T-cell (primary cell): Measurements from ENCODE around the gene TNNI3. TPM values are rescaled to one million over a fixed set of nuclear protein-coding genes. Genes with fewer than 3 reads are reported as not detected.

ENCODE experiments used
- ATAC-seq, 4 experiments: fragments of 200-7000 bp in 3 of 4; fragments of 150-1000 bp in 1 of 4; cut with Tn5 transposase; replicated peaks in 1 of 4; 1 replicate in 3 of 4; 2 replicates in 1 of 4; pipeline ENCODE4 v1.10.0; 2021; ENCODE audit warnings: moderate library complexity in 3 of 4, mild to moderate bottlenecking in 2 of 4, moderate number of reproducible peaks in 1 of 4
- CTCF ChIA-PET, 2 donors: fragments of 300-600 bp; sonication (Branson Sonifier 250); formaldehyde crosslinking; loops; one replicate each; lab custom pipeline; 2022; ENCODE audit warnings: antibody characterized with exemption in 2 of 2; lab: Charles Lee
- POLR2A ChIA-PET, 2 donors: fragments of 300-600 bp; sonication (Branson Sonifier 250); formaldehyde crosslinking; loops; one replicate each; lab custom pipeline; 2022; ENCODE audit warnings: antibody characterized with exemption in 2 of 2; lab: Charles Lee
- DNase-seq, 35 experiments: peaks; one replicate each; pipeline versions ENCODE4 v3.0.0 to v3.0.0-alpha.2; 2013 to 2023
- H3K27ac ChIP-seq: one replicate; pipeline ENCODE4 v1.5.1; 2013; ENCODE audit warnings: low read length
- H3K27me3 ChIP-seq, 2 experiments: replicated peaks in 1 of 2; 1 replicate in 1 of 2; 2 replicates in 1 of 2; pipeline versions ENCODE4 v1.6.1 to v1.7.0; 2013; ENCODE audit warnings: low read length in 1 of 2, mixed read lengths in 1 of 2; ENCODE audit not compliant: control insufficient read depth in 2 of 2, insufficient read depth in 2 of 2; ENCODE audit errors: extremely low read depth in 1 of 2
- H3K36me3 ChIP-seq, 2 donors: 1 replicate in 1 of 2; 2 replicates in 1 of 2; pipeline versions ENCODE4 v1.6.1 to v1.7.0; 2013; ENCODE audit warnings: low read length in 1 of 2; ENCODE audit not compliant: control insufficient read depth in 2 of 2, insufficient read depth in 1 of 2; ENCODE audit errors: extremely low read depth in 1 of 2
- H3K4me1 ChIP-seq, 2 experiments: 1 replicate in 1 of 2; 2 replicates in 1 of 2; pipeline versions ENCODE4 v1.6.1 to v1.7.0; 2013; ENCODE audit warnings: low read length in 2 of 2, mixed read lengths in 1 of 2; ENCODE audit not compliant: insufficient read depth in 2 of 2, control insufficient read depth in 1 of 2; ENCODE audit errors: extremely low read depth in 1 of 2
- H3K4me3 ChIP-seq, 2 donors: 1 replicate in 1 of 2; 2 replicates in 1 of 2; pipeline versions ENCODE4 v1.5.1 to v1.7.0; 2013; ENCODE audit warnings: mild to moderate bottlenecking in 2 of 2, low read length in 1 of 2, moderate library complexity in 1 of 2; ENCODE audit not compliant: control insufficient read depth in 1 of 2; ENCODE audit errors: extremely low read depth in 1 of 2
- H3K9me3 ChIP-seq: 2 replicates; pipeline ENCODE4 v1.7.0; 2013
- H3K27ac Mint-ChIP-seq, 2 donors: one replicate each; pipeline ENCODE4 v1.8.0; 2020 to 2021; ENCODE audit warnings: mild to moderate bottlenecking in 2 of 2, mixed read lengths in 2 of 2
- H3K27me3 Mint-ChIP-seq, 2 donors: one replicate each; pipeline ENCODE4 v1.8.0; 2021 to 2022; ENCODE audit warnings: mixed read lengths in 2 of 2
- H3K36me3 Mint-ChIP-seq: one replicate; pipeline ENCODE4 v1.8.0; 2021; ENCODE audit warnings: mixed read lengths
- H3K4me1 Mint-ChIP-seq, 3 donors: one replicate each; pipeline ENCODE4 v1.8.0; 2020 to 2022; ENCODE audit warnings: mixed read lengths in 3 of 3, mild to moderate bottlenecking in 1 of 3
- H3K4me3 Mint-ChIP-seq, 3 donors: one replicate each; pipeline ENCODE4 v1.8.0; 2020 to 2022; ENCODE audit warnings: mild to moderate bottlenecking in 3 of 3, mixed read lengths in 3 of 3, moderate library complexity in 3 of 3
- H3K9me3 Mint-ChIP-seq, 3 donors: one replicate each; pipeline ENCODE4 v1.8.0; 2020 to 2022; ENCODE audit warnings: mixed read lengths in 3 of 3
- WGBS: methylation state at CpG from one replicate; pipeline ENCODE4 v1.1.5; 2013; ENCODE audit warnings: missing lambda C conversion rate; ENCODE audit not compliant: insufficient coverage; 5-methylcytosine and 5-hydroxymethylcytosine counted together
- total RNA-seq, 35 experiments: library from RNA in 6 of 35; stranded (reverse) in 6 of 35; fragments of 120-200 nt in 1 of 35; gene quantifications; one replicate each; pipeline versions ENCODE4 v1.2.1 to v1.2.4 and lab custom pipeline; 2013 to 2026

The TNNI3 gene
- total RNA-seq, 5 donors from 2014 or later (not counting 1 experiment from before 2014, with no cell fraction given): not detected

DNA sequence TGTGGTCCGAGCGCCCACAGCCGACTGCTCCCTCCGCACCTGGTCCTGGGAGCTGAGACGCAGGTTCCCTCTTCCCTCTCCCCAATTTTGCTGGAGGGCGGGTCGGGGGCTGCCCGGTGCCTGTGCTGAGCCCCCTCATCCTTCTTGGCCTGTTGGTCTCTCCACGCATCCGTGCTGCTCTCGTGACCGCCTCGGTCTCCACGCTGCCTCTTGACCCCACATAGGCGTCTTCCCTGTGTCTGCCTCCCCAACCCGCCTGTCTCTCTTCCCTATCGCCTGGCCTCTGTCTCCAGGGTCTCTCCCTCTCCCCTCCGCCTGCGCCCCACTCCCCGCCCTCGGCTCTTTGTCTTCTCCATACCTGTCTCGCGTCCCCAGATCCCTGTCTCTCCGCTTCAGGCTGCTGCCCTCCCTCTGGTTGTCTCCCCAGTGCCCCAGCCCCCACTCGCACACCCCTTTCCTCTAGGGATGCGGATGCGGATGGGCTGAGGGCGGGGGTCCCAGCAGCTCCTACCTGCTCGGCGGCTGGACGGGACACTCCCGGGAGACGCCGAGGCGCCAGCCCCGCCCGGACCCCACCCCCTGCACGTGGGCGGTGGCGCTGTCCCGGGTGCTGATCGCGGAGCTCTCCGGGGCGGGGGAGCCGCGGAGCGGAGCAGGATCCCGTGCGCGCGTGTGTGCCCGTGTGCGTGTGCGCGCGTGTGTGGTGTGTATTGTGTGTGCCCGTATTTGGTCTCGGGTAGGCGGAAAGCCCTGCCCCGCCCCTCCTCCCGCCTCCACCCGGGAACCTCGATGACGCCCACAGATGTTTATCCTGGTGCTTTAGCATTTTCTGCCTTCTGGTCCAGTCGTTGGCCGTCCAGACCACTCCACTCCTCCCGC lies 22.3 kb upstream of the TNNI3 start, which contains the start of gene SYT5:
TSS of gene SYT5 (minus strand) at position 684 of the 879 bp plus-strand sequence. CDS start 1,248 bp downstream, outside the sequence.
- POLR2A ChIA-PET: interaction anchor here in 1 of 2 donors (0.5 kb wide), 1 partner anchor 17 kb away, joined by 7 read pairs; no protein-coding TSS in a partner anchor

DNA sequence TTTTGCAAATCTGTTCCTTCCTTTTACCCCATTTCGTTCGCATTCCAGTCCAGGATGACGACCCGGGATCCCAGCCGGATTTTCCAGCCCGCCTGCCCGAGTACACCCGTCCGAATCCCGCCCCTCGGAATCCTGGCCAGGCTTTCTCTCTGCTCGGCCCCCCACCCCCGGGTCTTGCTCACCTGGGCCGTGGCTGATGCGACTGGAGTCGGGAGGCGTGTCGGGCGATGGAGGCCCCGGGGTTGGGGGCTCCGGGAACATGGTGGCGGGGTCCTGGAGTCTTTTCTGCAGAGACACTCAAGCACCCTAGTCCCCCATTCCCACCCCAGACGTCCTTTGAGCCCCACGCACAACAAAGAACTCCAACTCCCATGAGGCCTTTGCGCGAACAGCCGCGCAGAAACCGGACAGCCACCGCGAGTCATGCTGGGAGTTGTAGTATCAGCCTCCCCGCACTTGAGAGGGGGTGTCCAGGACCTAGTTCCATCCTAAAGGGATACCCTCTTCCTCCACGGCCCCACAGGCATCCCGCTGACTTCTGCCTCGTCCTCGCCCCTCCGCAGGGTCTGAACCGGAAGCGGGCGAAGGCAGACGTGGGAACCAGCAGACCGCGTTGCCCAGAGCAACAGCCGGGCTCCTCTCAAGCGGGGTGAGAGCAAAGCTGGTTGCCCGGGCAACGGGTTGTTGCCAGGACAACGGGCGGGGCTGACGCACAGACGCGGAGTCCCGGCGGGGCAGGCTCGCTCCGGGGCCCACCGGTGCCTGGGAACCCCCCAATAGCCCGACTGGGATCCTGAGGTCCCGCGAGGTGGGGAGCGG lies 21.5 kb upstream of the TNNI3 start:
- ChIA-PET POLR2A (interaction anchor here in 1 of 2 donors (0.5 kb wide), 1 partner anchor 16 kb away, joined by 7 read pairs; no protein-coding TSS in a partner anchor), CTCF (no interaction called here)
- Mint-ChIP-seq H3K36me3 (no peaks in the 10 kb centered on the region), H3K27ac (peak overlapping the region in 1 of 2 donors; percentile 15), H3K4me3 (peak overlapping the region; percentile 62 to 81 (median 74)), H3K27me3 (peaks cover 47 to 81% of the 10 kb centered on the region in 2 donors), H3K9me3 (no peaks in the 10 kb centered on the region), H3K4me1 (peaks cover 22 to 31% (median 27%) of the 10 kb centered on the region in 3 donors)
- H3K4me3 ChIP-seq: peak overlapping the region; percentile 43 to 58
- H3K9me3 ChIP-seq: no peaks in the 10 kb centered on the region
- ATAC-seq (peak; percentile 80 to 89 (median 83)), DNase-seq (peak; percentile 66 to 98 (median 95))
- peak overlapping the region; percentile 49 for H3K27ac ChIP-seq
- H3K36me3 ChIP-seq: no peaks in the 10 kb centered on the region
- WGBS: 5% methylated on average over 57 of the region's 61 CpGs
- peaks cover 3 to 95% of the 10 kb centered on the region in 2 experiments for H3K27me3 ChIP-seq
- H3K4me1 ChIP-seq: peaks cover 0 to 35% of the 10 kb centered on the region in 2 experiments

More for the DNA sequence above, 22.3 kb upstream of the TNNI3 start, which contains the start of gene SYT5:
- CTCF ChIA-PET: no interaction called here
- DNase-seq (peak in 33 of 35 experiments; percentile 21 to 77 (median 51)), ATAC-seq (peak; percentile 36 to 66 (median 60))
- Histone ChIP-seq H3K36me3 (no peaks in the 10 kb centered on the region), H3K4me1 (peaks cover 0 to 27% of the 10 kb centered on the region in 2 experiments), H3K4me3 (peak within 1 kb of the TSS; percentile 43 to 58), H3K27me3 (peaks cover 3 to 90% of the 10 kb centered on the region in 2 experiments), H3K27ac (peak within 1 kb of the TSS; percentile 49), H3K9me3 (no peaks in the 10 kb centered on the region)
- 3% methylated on average over 52 of the region's 68 CpGs for WGBS
- Mint-ChIP-seq H3K4me3 (peak within 1 kb of the TSS; percentile 62 to 81 (median 74)), H3K27me3 (peaks cover 40 to 78% of the 10 kb centered on the region in 2 donors), H3K27ac (peak within 1 kb of the TSS in 1 of 2 donors; percentile 15), H3K9me3 (no peaks in the 10 kb centered on the region), H3K36me3 (no peaks in the 10 kb centered on the region), H3K4me1 (peaks cover 16 to 25% (median 23%) of the 10 kb centered on the region in 3 donors)

DNA sequence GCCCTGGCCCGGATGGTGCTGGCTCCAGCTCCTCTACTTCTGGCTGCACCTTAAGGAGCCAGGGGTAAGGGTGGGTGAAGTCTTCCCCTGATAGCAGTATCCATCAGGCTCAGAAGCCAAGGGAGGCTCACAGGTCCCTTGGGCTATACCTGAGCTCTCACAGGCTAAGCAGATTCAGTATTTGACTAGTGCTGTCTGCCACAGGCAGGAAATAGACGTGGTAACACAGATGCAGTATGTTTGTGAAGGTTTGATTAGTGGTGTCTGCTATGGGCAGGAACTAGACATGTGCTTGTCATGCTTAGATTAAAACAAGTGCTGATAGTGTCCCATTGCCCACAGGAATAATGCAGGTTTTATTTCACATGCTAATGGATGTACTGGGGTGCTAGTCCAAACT lies 18.5 kb upstream of the TNNI3 start:
- peaks cover 28 to 42% (median 39%) of the 10 kb centered on the region in 3 donors for H3K4me1 Mint-ChIP-seq
- ATAC-seq: no peak

DNA sequence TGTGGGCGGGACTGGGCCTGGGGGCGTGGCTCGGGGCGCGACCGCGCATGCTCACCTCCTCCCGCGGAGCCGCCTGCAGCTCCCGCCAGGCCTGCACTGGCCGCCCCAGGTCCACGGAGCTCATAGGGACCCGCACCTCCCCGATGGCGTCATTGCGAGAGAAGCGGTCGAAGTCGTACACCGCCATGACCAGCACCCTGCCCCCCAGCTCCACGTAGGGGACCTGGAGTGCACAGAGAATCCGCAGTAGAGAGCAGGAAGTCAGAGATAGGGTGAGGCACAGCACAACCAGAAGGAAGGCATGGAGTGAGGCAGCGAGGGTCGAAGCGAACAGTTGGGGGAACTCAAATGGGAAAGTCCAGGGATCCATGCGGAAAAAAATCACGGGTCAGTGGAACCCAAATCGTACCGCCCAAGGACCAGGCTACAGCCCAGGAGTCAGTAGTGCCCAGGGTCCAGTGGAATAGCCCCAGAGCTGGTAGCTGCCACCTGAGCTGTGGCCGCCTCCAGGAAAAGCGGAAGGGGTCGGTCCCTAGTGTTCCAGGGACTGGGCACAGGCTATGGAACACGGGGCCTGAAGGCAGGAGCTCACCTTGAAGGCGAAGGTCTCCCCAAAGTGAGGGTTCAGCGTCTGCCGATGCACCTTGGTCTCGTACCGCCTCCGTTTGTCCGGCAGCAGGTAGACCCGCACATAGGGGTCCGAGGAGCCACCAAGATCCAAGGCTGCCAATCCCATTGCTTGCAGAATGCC lies 17.8 kb upstream of the TNNI3 start:
- H3K9me3 Mint-ChIP-seq: no peaks in the 10 kb centered on the region
- no peaks in the 10 kb centered on the region for H3K36me3 Mint-ChIP-seq
- H3K4me3 ChIP-seq: no peak overlapping the region
- no peak overlapping the region for H3K4me3 Mint-ChIP-seq
- H3K36me3 ChIP-seq: no peaks in the 10 kb centered on the region
- H3K27ac ChIP-seq: no peak overlapping the region
- WGBS: 75% methylated on average over 43 of the region's 43 CpGs
- ATAC-seq (no peak), DNase-seq (no peak)
- H3K27ac Mint-ChIP-seq: no peak overlapping the region
- H3K27me3 Mint-ChIP-seq: peaks cover 61 to 84% of the 10 kb centered on the region in 2 donors
- H3K27me3 ChIP-seq: peaks cover 9 to 93% of the 10 kb centered on the region in 2 experiments
- H3K4me1 Mint-ChIP-seq: peaks cover 25 to 35% (median 34%) of the 10 kb centered on the region in 3 donors
- H3K9me3 ChIP-seq: no peaks in the 10 kb centered on the region
- peaks cover 2 to 43% of the 10 kb centered on the region in 2 experiments for H3K4me1 ChIP-seq
- POLR2A ChIA-PET: no interaction called here
- CTCF ChIA-PET: interaction anchor here in 1 of 2 donors (0.6 kb wide), 1 partner anchor 15 kb away, joined by 3 read pairs; no protein-coding TSS in a partner anchor

More for the DNA sequence above, 18.5 kb upstream of the TNNI3 start:
- Mint-ChIP-seq H3K9me3 (no peaks in the 10 kb centered on the region), H3K4me3 (no peak overlapping the region), H3K27me3 (peaks cover 60 to 84% of the 10 kb centered on the region in 2 donors), H3K27ac (no peak overlapping the region), H3K36me3 (no peaks in the 10 kb centered on the region)
- no peaks in the 10 kb centered on the region for H3K36me3 ChIP-seq
- no peak overlapping the region for H3K4me3 ChIP-seq
- H3K4me1 ChIP-seq: peaks cover 2 to 49% of the 10 kb centered on the region in 2 experiments
- H3K27me3 ChIP-seq: peaks cover 7 to 93% of the 10 kb centered on the region in 2 experiments
- WGBS: 33% methylated on average over 2 of the region's 2 CpGs
- CTCF ChIA-PET: no interaction called here
- DNase-seq: peak in 1 of 35 experiments; percentile 30
- no peaks in the 10 kb centered on the region for H3K9me3 ChIP-seq
- POLR2A ChIA-PET: no interaction called here
- no peak overlapping the region for H3K27ac ChIP-seq

DNA sequence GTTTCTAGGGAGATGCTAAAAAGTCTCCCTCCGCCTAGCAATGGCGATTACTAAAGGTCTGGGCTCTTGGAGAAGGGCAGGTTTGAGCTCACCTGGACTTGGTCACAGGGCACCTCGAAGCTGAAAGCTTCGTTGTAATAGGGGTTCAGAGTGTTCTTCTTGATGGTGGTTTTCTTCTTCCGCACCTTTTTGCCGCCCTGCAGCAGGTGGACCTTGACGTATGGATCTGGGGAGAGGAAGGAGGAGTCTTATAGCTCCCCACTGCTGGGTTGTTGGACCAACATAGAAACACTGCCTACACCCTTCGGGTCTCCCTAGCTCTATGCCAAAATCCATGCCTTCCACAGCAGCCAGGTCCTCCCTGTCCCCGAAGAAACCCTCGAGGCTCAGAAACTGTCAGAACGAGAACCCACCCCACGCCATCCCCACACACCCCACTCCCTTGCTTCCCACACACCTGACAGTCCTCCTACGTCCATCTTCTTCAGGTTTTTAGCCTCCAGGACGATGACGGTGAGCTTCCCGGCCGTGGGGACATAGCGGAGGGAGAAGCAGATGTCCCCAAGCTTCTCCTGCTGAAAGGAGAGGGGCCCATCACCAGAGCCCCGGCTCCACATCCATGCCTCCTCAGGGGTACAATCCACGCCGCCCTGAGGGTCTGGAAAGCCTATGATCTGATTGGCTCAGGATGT lies 17.0 kb upstream of the TNNI3 start:
- ChIA-PET POLR2A (no interaction called here), CTCF (interaction anchor here in 1 of 2 donors (0.6 kb wide), 1 partner anchor 14 kb away, joined by 3 read pairs; no protein-coding TSS in a partner anchor)
- 72% methylated on average over 13 of the region's 21 CpGs for WGBS
- Mint-ChIP-seq H3K4me1 (peaks cover 20 to 32% (median 29%) of the 10 kb centered on the region in 3 donors), H3K27me3 (peaks cover 66 to 85% of the 10 kb centered on the region in 2 donors), H3K9me3 (no peaks in the 10 kb centered on the region), H3K4me3 (peak overlapping the region in 1 of 3 donors; percentile 75), H3K27ac (no peak overlapping the region), H3K36me3 (no peaks in the 10 kb centered on the region)
- Histone ChIP-seq H3K27ac (no peak overlapping the region), H3K4me1 (peaks cover 2 to 35% of the 10 kb centered on the region in 2 experiments), H3K27me3 (peaks cover 15 to 91% of the 10 kb centered on the region in 2 experiments), H3K4me3 (peak overlapping the region in 1 of 2 donors; percentile 60), H3K9me3 (no peaks in the 10 kb centered on the region), H3K36me3 (no peaks in the 10 kb centered on the region)
- DNase-seq (no peak), ATAC-seq (no peak)
